Neutrophil (primary cell): ENCODE measurements around the gene TNS3.

Experiments
- H3K27ac ChIP-seq: fragments of 200-600 bp; sonication (generic); 2 replicates; pipeline ENCODE4 v1.5.1; 2016; ENCODE audit warnings: mild to moderate bottlenecking, moderate library complexity
- H3K27me3 ChIP-seq: fragments of 200-600 bp; sonication (generic); 2 replicates; pipeline ENCODE4 v1.6.0; 2016; ENCODE audit warnings: mild to moderate bottlenecking
- H3K36me3 ChIP-seq: fragments of 200-600 bp; sonication (generic); 2 replicates; pipeline ENCODE4 v1.5.1; 2017
- H3K4me1 ChIP-seq, 2 experiments: fragments of 200-600 bp in 1 of 2; sonication (generic) in 1 of 2; 1 replicate in 1 of 2; 2 replicates in 1 of 2; pipeline versions ENCODE4 v1.5.1 to v1.6.1; 2013 to 2016; ENCODE audit warnings: low read depth in 1 of 2, low read length in 1 of 2, mild to moderate bottlenecking in 1 of 2, moderate library complexity in 1 of 2; ENCODE audit not compliant: control insufficient read depth in 1 of 2, insufficient read depth in 1 of 2
- H3K4me3 ChIP-seq, 2 experiments: fragments of 200-600 bp in 1 of 2; sonication (generic) in 1 of 2; 1 replicate in 1 of 2; 2 replicates in 1 of 2; pipeline ENCODE4 v1.5.1; 2013 to 2016; ENCODE audit warnings: low read depth in 1 of 2, low read length in 1 of 2, mild to moderate bottlenecking in 1 of 2, moderate library complexity in 1 of 2
- H3K9me3 ChIP-seq: fragments of 200-600 bp; sonication (generic); 2 replicates; pipeline ENCODE4 v1.5.1; 2016
- CTCF ChIP-seq: fragments of 200-600 bp; sonication (generic); IDR thresholded peaks from 2 replicates; pipeline ENCODE4 v1.5.1; 2016; ENCODE audit warnings: antibody characterized with exemption

TNS3 gene

GRCh38 chr7:47255441-47255840, 326.5 kb downstream of the TNS3 start:
- no peaks in the 10 kb centered on the region for H3K36me3 ChIP-seq
- no peak for TF ChIP-seq CTCF
- H3K4me1 ChIP-seq = peaks cover 8 to 13% of the 10 kb centered on the region in 2 experiments
- H3K27me3 ChIP-seq = peaks cover 18% of the 10 kb centered on the region
- no peak overlapping the region for H3K4me3 ChIP-seq
- H3K27ac ChIP-seq = no peak overlapping the region
- H3K9me3 ChIP-seq = no peaks in the 10 kb centered on the region

DNA sequence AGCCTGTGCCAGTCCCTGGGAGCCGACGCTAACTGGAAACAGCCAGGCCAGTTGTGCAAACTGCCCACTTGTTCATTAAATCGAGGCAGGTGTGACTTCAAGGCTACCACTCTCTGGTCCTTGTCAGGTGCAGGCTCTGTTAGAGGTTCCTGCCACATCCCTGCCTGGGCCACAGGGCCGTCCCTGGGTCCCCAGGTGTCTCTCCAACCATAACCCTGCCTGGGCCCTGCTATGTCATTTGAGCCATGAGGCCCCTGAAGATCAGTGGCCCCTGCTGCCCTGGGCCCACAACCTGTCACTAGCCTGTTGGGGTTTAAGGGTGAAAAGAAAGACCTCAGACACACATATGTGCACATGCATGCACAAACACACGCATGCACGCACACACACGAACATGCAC, 326.9 kb downstream of the TNS3 start:
- no peak overlapping the region for H3K27ac ChIP-seq

DNA sequence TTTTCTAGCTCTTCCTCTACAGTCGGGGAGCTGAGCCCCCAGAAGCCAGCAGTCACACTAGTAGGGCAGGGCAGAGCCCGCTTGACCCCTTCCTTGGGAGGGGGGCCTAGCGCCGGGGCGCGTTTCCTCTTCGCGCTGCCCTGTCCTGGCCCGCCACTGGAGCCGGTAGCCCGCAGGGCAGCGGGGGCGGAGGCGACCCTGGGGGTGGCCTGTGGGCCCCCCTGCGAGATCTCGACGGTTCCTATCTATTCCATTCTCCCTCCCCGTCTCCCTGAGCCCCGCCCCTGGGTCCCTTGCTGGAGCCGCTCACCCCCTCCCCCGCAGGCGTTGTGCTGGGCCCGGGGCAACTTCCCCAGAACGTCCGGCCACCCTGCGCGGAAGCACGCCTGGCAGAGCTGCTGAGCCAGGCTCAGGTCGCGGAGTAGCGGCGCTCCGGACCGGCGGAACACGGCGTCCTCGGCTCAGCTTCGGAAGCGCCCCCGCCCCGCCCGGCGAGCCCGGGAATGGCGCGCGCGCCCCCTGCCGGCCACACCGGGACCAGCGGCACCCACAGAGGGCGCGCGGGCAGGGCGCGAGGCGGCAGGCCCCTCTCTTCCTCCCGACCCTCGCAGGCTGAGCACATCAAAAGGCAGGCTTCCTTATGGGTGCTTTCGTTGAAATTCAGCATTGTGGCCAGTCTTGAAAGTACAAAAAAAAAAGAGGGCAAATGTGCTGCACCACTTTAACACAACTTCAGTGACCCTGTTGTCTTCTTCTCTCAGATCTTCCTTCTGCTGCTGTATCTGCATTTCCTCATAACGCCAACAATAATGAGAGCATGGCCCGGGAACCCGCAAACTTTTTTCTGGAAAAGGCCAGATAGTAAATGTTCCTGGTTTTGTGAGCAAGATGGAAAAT, 327.6 kb downstream of the TNS3 start:
- H3K4me1 ChIP-seq = peaks cover 8 to 13% of the 10 kb centered on the region in 2 experiments
- H3K27me3 ChIP-seq = peaks cover 18% of the 10 kb centered on the region
- H3K4me3 ChIP-seq = peak overlapping the region; percentile 22 to 55
- H3K27ac ChIP-seq = no peak overlapping the region
- H3K36me3 ChIP-seq = no peaks in the 10 kb centered on the region
- no peaks in the 10 kb centered on the region for H3K9me3 ChIP-seq
- peak; percentile 80 for TF ChIP-seq CTCF

More for the DNA sequence above, 326.9 kb downstream of the TNS3 start:
- no peaks in the 10 kb centered on the region for H3K9me3 ChIP-seq
- H3K36me3 ChIP-seq = no peaks in the 10 kb centered on the region
- peaks cover 18% of the 10 kb centered on the region for H3K27me3 ChIP-seq
- peaks cover 8 to 13% of the 10 kb centered on the region in 2 experiments for H3K4me1 ChIP-seq
- no peak for TF ChIP-seq CTCF
- no peak overlapping the region for H3K4me3 ChIP-seq

DNA sequence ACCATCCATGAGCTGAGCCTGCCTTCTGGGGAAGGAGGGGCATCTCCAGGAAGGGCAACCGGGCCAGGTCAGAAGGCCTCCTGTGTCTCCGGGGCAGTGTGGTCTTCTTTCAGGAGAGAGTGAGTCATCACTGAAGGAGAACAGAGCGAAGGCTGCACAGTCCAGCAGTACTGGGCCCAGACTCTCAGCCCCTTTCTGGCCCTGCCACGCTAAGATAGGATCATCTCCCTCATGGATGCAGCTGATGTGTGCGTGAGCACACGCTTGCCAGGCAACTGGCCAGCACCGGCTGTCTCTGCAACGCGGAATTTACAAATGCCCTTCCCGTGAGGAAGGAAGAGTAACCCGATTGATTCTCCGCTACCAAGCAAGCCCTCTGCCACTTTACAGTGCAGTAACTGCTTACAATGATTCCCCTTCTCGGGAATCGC, 328.2 kb downstream of the TNS3 start:
- Histone ChIP-seq H3K4me1 (peaks cover 8 to 13% of the 10 kb centered on the region in 2 experiments), H3K27ac (no peak overlapping the region), H3K4me3 (peak overlapping the region; percentile 22 to 55), H3K27me3 (peaks cover 18% of the 10 kb centered on the region), H3K36me3 (no peaks in the 10 kb centered on the region), H3K9me3 (no peaks in the 10 kb centered on the region)
- no peak for TF ChIP-seq CTCF

GRCh38 chr7:47252675-47253074, 329.2 kb downstream of the TNS3 start:
- Histone ChIP-seq H3K36me3 (no peaks in the 10 kb centered on the region), H3K9me3 (no peaks in the 10 kb centered on the region), H3K4me3 (no peak overlapping the region), H3K4me1 (peaks cover 8 to 13% of the 10 kb centered on the region in 2 experiments), H3K27me3 (peaks cover 18% of the 10 kb centered on the region), H3K27ac (no peak overlapping the region)
- no peak for TF ChIP-seq CTCF
